ENCODE data around the gene SFTPA2.
"Not testable (repeated sequence)": the region's sequence is repeated elsewhere in the genome, so short reads cannot be mapped to it uniquely, and the experiment has no call there.

SFTPA2 gene

GRCh38 chr10:79509934-79510508 lies 50.2 kb downstream of the SFTPA2 start:
- DNase-seq, result not testable (repeated sequence)

- not testable (repeated sequence) for DNase-seq
Observed at GRCh38 chr10:79509306-79509933, 50.8 kb downstream of the SFTPA2 start.

GRCh38 chr10:79508245-79508644 lies 52.0 kb downstream of the SFTPA2 start:
- not testable (repeated sequence) for DNase-seq

- DNase-seq, result no peak
Observed at GRCh38 chr10:79507440-79508167, 52.6 kb downstream of the SFTPA2 start.
